HG03139 (cell line): Measurements from ENCODE around the gene CWC27.

Experiments used
- ATAC-seq: cut with Tn5 transposase; IDR thresholded peaks from one replicate; pipeline ENCODE4 v1.9.1; 2021; ENCODE audit not compliant: unreplicated experiment

CWC27 gene

GRCh38 chr5:64768358-64769312, at the start of gene CWC27, which contains the start of gene SREK1IP1:
Gene CWC27, plus strand, starts transcription at chr5:64768930. Its CDS starts 217 bp downstream, at chr5:64769147.
Gene SREK1IP1, minus strand, starts transcription at chr5:64768691. Its CDS starts 174 bp downstream, at chr5:64768517.
- ATAC-seq = peak; percentile 97

GRCh38 chr5:64722588-64722987, 46.1 kb upstream of the CWC27 start:
- no peak for ATAC-seq

DNA sequence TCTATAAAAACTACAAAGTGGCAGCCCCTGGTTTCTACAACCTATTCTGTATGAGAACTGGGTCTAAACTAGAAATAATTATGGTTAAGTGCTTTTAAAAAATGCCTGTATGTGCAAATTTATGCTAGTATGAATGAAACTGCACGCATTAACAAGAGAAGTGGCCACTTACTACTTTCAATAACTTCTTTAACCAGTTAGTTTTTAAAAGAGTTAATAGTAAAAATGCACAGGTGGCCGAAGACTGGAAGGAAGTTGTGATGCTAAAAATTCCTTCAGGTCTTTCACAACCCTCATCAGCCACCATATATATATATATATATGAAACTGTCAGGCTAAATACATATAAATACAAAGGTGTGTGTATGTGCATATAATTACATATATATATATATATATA, 41.6 kb upstream of the CWC27 start:
- no peak for ATAC-seq

- ATAC-seq = no peak
Observed at GRCh38 chr5:64742411-64742810, 26.3 kb upstream of the CWC27 start.

GRCh38 chr5:64742821-64743220, 25.9 kb upstream of the CWC27 start:
- ATAC-seq = no peak

DNA sequence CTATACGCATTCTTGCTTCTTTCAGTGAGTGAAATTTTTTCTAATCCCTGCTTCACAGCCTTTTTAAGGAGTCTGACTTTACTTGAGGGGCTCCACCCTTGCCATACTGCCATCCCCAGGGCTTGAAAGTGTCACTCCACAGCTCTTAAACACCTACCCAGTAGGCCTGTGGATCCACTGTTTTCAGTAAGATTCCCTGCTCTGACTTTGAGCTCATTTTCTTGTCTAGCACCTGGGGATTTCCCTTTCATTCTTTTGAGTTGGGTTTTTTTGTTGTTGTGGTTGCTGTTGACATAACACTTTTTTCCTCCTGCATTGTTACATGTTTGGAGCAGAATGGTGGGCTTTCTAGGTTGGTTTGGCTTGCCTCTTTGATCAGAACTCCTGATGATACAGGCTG, 23.8 kb upstream of the CWC27 start:
- ATAC-seq = no peak

DNA sequence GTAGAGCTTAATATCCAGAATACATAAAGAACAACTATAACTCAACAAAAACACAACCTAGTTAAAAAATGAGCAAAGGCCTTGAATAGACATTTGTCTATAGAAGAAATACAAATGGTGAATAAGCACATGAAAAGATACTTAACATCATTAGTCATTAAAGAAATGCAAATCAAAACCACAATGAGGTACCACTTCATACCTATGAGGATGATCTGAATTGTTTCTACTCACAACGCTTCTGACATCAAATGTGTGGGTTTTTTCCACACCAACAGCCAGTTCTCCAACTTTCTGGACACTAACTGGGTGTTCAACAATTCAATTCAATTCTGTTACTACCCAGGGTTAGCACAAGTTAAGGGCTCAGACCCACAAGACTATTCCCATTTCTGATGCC, 22.3 kb upstream of the CWC27 start:
- no peak for ATAC-seq

GRCh38 chr5:64749385-64749784, 19.3 kb upstream of the CWC27 start:
- no peak for ATAC-seq

DNA sequence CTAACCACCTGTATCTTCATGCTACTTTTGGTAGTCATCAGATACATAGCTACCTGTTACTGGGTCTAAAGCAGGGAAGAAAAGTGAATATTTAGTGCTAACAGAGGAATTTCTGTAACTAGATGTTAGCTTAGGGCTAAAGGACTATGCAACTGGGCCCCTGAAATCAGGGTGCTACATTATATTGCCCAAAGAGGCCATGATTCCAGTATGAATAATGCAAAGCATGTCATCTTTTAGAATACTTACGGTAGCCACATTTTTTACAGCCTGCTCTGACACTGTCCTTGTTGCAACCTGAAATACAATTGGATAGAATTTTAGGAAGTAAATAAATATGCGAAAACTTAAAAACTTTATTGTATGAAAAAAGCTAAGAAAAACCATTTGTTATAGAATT, 14.7 kb upstream of the CWC27 start:
- ATAC-seq = no peak

GRCh38 chr5:64758901-64759300, 9.8 kb upstream of the CWC27 start:
- ATAC-seq = no peak

- no peak for ATAC-seq
Observed at GRCh38 chr5:64759960-64760660, 8.6 kb upstream of the CWC27 start.

GRCh38 chr5:64763948-64764503, 4.7 kb upstream of the CWC27 start:
- no peak for ATAC-seq

- no peak for ATAC-seq
Observed at GRCh38 chr5:64765804-64766504, 2.8 kb upstream of the CWC27 start.

- ATAC-seq = no peak
Observed at GRCh38 chr5:64766941-64767340, 1.8 kb upstream of the CWC27 start.

DNA sequence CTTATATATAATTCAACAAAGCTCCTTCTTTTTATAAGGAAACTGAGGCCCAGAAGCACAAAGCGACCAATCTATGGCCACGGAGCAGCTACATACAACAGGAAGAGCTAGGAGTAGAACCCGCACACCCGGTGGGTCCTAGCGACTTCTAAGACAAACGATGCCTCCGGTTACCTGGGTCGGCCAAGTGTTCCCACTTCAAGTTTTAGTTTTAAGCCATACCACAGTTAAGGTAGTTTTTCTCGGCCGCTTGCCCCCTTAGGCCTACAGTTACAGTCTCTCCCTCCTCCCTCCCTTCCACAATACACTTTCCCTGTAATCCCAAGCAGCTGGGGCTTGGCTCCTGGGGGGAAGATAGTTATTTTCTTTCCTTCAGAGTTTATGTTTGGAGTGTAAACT, 772 bp upstream of the CWC27 start:
- ATAC-seq = peak; percentile 1

- no peak for ATAC-seq
Observed at GRCh38 chr5:64769855-64770254, 1.1 kb downstream of the CWC27 start.

DNA sequence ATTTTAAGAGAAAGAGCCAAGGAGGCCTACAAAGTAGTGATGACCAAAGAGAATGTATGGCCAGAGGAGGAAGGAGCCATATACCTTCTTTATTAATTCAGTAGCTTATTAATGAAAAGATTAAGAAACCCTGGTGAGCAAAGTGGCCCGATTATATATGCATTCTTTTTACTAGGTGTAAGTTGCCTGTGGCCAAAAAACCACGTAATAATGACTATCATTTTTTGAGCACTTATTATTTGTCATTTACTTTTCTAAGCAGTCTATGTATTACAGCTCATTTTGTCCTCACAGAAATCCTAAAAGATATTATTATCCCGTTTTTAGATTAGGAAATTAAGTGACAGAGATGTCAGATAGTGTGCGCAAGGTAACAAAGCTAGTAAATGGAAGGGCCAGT, 3.0 kb downstream of the CWC27 start:
- ATAC-seq = no peak

GRCh38 chr5:64773533-64773932, 4.8 kb downstream of the CWC27 start:
- peak; percentile 44 for ATAC-seq

DNA sequence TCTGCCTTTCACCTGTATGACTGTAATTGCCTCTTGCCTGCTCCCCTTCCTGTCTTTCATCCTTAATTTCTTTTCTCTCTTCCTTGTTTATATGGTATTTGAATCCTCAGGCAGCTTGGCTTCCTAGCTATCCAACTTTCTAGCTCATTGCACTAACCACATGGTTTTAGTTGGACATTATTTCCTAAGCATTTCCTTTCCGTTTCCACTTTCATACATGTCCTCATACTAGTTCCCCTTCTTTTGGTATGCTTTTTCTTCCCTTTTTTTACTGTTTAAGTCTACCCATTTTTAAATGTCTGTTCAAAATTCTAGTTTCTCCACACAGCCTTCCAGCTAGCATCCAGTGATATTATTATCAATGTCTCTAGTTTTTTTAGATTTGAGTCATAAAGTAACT, 6.6 kb downstream of the CWC27 start:
- ATAC-seq = no peak

- ATAC-seq = peak; percentile 91
Observed at GRCh38 chr5:64784451-64785025, 15.8 kb downstream of the CWC27 start.

DNA sequence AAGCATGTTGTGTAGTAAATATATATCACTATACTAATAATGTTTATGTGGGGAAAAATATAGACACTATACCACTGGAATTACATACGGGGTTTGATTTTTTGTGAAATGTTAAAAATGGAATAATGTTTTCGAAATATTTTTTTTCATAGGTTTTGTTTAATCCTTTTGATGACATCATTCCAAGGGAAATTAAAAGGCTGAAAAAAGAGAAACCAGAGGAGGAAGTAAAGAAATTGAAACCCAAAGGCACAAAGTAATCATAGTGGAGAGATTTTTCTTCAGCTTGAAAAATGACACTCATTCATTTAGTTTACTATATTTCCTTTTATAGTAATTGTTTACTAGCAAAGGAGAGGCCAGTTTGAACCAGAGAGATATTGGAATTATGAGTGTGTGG, 17.6 kb downstream of the CWC27 start:
- no peak for ATAC-seq
